NCI-H524 treated with DMSO at 0.1 percent for 48 hours (cell line): ENCODE measurements around the gene GPR32.
A peak's percentile ranks its signal among the peaks of the same experiment; 100 is the strongest.
"Not testable (repeated sequence)": the region's sequence is repeated elsewhere in the genome, so short reads cannot be mapped to it uniquely, and the experiment has no call there.

ENCODE experiments used
- DNase-seq: peaks from one replicate; lab custom pipeline; 2025; lab: John Stamatoyannopoulos, UW

The GPR32 gene

GRCh38 chr19:50780753-50781435 is 10.6 kb downstream of the GPR32 start:
- DNase-seq = no peak

- not testable (repeated sequence) for DNase-seq
Measured at GRCh38 chr19:50783848-50784152, 13.5 kb downstream of the GPR32 start.

- no peak for DNase-seq
Measured at GRCh38 chr19:50784710-50785109, 14.4 kb downstream of the GPR32 start.

GRCh38 chr19:50785329-50785728 is 15.1 kb downstream of the GPR32 start:
- DNase-seq = no peak

GRCh38 chr19:50790396-50790795 is 20.1 kb downstream of the GPR32 start, which contains the start of gene ACP4:
Gene ACP4, plus strand, starts transcription at chr19:50790415. Its CDS starts 0 bp downstream, at chr19:50790415.
- DNase-seq = no peak

GRCh38 chr19:50790922-50791467 is 20.7 kb downstream of the GPR32 start:
- no peak for DNase-seq

- DNase-seq = no peak
Measured at GRCh38 chr19:50791594-50792271, 21.5 kb downstream of the GPR32 start.

GRCh38 chr19:50792272-50793250 is 22.3 kb downstream of the GPR32 start:
- no peak for DNase-seq

- no peak for DNase-seq
Measured at GRCh38 chr19:50793558-50794065, 23.3 kb downstream of the GPR32 start.

- peak; percentile 63 for DNase-seq
Measured at GRCh38 chr19:50794074-50794875, 24.0 kb downstream of the GPR32 start.

GRCh38 chr19:50794876-50795663 is 24.8 kb downstream of the GPR32 start:
- DNase-seq = peak; percentile 26

GRCh38 chr19:50795664-50796073 is 25.4 kb downstream of the GPR32 start:
- no peak for DNase-seq

GRCh38 chr19:50796128-50796633 is 25.9 kb downstream of the GPR32 start:
- DNase-seq = no peak

- no peak for DNase-seq
Measured at GRCh38 chr19:50796634-50797428, 26.6 kb downstream of the GPR32 start.

- no peak for DNase-seq
Measured at GRCh38 chr19:50797429-50797780, 27.1 kb downstream of the GPR32 start.

- DNase-seq = no peak
Measured at GRCh38 chr19:50797781-50798658, 27.8 kb downstream of the GPR32 start.

GRCh38 chr19:50798659-50799546 is 28.6 kb downstream of the GPR32 start:
- DNase-seq = no peak

- DNase-seq = no peak
Measured at GRCh38 chr19:50799547-50799851, 29.2 kb downstream of the GPR32 start.
